ENCODE results near the gene COPS8.

The COPS8 gene

DNA sequence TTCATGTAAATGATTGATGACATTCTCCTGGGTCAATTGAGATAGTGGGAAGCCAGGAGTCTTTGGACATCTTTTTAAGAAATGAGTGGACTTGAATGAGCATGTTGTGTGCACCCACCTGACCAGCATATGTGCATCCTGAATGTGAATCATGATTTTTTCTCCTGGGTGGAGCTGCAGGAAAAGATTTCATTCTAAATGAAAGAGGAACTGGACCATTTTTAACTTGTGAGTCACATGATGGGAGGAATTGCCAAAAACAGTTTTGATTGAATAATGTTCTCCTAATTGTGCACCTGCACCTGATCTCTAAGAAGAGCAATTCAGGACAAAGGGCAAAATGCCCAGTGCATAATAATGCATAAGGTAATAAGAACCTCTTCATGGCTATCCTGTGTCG lies 32.3 kb downstream of the COPS8 start:
- no peak for DNase-seq
- intact Hi-C loops (cut with DNase I; ENCODE audit: low total_unique reads) = loop anchor here (10.0 kb wide), 1 partner anchor 647 kb away; no protein-coding TSS in a partner anchor
- H3K27ac ChIP-seq = no peak overlapping the region

DNA sequence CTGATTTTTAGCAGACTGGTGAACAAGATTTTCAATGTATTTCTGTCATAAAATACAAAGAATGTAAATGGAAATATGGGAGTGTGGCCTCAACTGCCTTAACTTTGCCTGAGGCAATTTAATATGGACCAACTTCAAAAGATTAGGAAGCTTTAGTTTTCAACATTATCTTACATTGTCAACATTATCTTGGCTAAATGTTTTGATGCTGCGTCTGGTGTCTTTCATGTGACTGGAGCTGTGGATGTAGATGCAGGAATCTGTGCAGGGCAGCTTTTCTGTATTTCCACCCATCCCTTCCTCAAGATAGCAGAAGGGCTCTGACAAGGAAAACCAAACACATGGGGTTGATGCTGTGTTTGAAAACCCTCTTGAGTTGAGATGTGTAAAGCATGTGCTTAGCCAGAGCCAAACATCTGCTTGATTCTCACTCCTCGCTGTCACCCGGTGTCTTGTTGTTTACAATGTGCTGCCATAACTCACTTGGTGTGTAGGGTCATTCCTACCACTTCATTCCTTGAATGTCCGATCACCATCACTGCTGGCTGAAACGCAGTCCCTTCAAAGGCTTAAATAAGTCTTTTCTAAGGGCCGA lies 33.0 kb downstream of the COPS8 start:
- TF ChIP-seq, protein P1, sequence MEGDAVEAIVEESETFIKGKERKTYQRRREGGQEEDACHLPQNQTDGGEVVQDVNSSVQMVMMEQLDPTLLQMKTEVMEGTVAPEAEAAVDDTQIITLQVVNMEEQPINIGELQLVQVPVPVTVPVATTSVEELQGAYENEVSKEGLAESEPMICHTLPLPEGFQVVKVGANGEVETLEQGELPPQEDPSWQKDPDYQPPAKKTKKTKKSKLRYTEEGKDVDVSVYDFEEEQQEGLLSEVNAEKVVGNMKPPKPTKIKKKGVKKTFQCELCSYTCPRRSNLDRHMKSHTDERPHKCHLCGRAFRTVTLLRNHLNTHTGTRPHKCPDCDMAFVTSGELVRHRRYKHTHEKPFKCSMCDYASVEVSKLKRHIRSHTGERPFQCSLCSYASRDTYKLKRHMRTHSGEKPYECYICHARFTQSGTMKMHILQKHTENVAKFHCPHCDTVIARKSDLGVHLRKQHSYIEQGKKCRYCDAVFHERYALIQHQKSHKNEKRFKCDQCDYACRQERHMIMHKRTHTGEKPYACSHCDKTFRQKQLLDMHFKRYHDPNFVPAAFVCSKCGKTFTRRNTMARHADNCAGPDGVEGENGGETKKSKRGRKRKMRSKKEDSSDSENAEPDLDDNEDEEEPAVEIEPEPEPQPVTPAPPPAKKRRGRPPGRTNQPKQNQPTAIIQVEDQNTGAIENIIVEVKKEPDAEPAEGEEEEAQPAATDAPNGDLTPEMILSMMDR (IDR thresholded peaks at IDR 0.05) = no peak
- H3K9me3 ChIP-seq = no peaks in the 10 kb centered on the region
- DNase-seq = no peak
- H3K36me3 ChIP-seq = no peaks in the 10 kb centered on the region
- H3K4me1 ChIP-seq = no peaks in the 10 kb centered on the region
- intact Hi-C loops (cut with DNase I; ENCODE audit: low total_unique reads) = loop anchor here (10.0 kb wide), 1 partner anchor 646 kb away; no protein-coding TSS in a partner anchor
- H3K27me3 ChIP-seq = no peaks in the 10 kb centered on the region
- H3K27ac ChIP-seq = no peak overlapping the region
- H3K4me3 ChIP-seq = no peak overlapping the region

More for the DNA sequence above, 32.3 kb downstream of the COPS8 start:
- H3K36me3 ChIP-seq = no peaks in the 10 kb centered on the region
- H3K9me3 ChIP-seq = no peaks in the 10 kb centered on the region
- TF ChIP-seq, protein P1 (IDR thresholded peaks at IDR 0.05) = no peak
- no peaks in the 10 kb centered on the region for H3K4me1 ChIP-seq
- no peaks in the 10 kb centered on the region for H3K27me3 ChIP-seq
- H3K4me3 ChIP-seq = no peak overlapping the region

DNA sequence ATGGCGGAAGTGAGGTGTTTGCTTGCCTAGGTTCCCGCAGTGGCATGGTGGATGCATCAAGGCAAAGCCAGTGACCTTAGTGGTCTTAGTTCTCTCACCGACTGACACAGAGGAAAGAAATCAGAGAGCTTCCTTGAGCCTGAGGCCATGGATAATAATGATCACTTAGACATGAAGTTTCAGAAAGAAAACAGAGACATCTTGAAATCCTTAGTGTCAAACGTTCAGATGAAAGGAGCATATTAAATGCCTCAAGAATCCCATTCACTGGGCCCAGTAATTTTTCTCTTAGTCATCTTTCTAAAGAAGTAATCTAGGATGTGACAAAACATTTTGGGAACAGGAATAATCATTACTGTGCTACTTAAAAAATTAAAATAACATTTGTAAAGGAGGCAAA lies 35.2 kb downstream of the COPS8 start:
- Histone ChIP-seq H3K27ac (no peak overlapping the region), H3K27me3 (no peaks in the 10 kb centered on the region), H3K4me3 (no peak overlapping the region), H3K4me1 (no peaks in the 10 kb centered on the region), H3K9me3 (no peaks in the 10 kb centered on the region), H3K36me3 (no peaks in the 10 kb centered on the region)
- TF ChIP-seq, protein P1 (IDR thresholded peaks at IDR 0.05) = no peak
- DNase-seq = no peak
- intact Hi-C loops (cut with DNase I; ENCODE audit: low total_unique reads) = loop anchor here (10.0 kb wide), 2 partner anchors 354 to 454 kb away; no protein-coding TSS in a partner anchor

DNA sequence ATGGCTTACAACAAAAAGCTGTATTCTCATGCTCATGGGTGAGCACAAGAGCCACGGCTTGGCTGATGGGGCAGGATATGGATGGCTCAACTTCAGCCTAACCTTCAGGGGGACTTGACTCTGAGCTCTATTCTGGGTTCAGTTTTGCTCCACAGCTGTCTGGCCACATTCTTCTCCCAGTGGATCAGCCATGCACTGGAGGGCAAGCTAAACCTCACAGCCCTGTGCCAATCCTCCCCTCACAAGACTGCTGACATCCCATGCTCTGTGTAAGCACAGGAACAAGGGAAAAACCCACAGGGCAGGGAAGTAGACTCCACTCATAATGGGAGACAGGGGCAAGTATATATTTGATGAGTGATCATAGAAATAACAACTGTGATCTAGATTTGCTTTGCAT lies 35.6 kb downstream of the COPS8 start:
- intact Hi-C loops (cut with DNase I; ENCODE audit: low total_unique reads) = loop anchor here (10.0 kb wide), 2 partner anchors 353 to 453 kb away; no protein-coding TSS in a partner anchor
- H3K4me1 ChIP-seq = no peaks in the 10 kb centered on the region
- DNase-seq = no peak
- H3K4me3 ChIP-seq = no peak overlapping the region
- no peaks in the 10 kb centered on the region for H3K9me3 ChIP-seq
- H3K27ac ChIP-seq = no peak overlapping the region
- TF ChIP-seq, protein P1 (IDR thresholded peaks at IDR 0.05) = no peak
- no peaks in the 10 kb centered on the region for H3K27me3 ChIP-seq
- no peaks in the 10 kb centered on the region for H3K36me3 ChIP-seq

DNA sequence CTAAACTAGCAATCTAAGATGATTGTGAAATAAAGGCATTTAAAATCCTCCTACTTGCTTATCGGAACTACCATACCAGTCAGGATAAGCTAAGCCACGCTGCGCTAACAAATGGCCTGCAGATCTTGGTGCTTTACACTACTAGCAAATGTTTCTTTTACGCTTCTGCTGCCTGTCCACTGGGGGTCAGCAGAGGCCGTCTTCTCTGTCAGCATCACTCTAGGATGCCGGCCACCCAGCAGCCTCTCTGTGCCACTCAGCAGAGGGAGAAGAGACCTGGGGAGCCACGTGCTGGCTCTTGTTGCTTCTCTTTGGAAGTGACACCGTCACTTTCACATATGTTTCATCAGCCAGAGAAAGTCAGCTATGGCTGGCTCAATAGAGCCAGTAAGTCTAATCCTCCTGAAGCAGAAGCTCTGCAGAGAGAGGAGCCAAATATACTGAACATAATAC lies 36.6 kb downstream of the COPS8 start:
- Histone ChIP-seq H3K9me3 (no peaks in the 10 kb centered on the region), H3K4me1 (no peaks in the 10 kb centered on the region), H3K27ac (no peak overlapping the region), H3K4me3 (no peak overlapping the region), H3K36me3 (no peaks in the 10 kb centered on the region), H3K27me3 (no peaks in the 10 kb centered on the region)
- intact Hi-C loops (cut with DNase I; ENCODE audit: low total_unique reads) = loop anchor here (10.0 kb wide), 2 partner anchors 353 to 453 kb away; no protein-coding TSS in a partner anchor
- DNase-seq = peak; percentile 80 to 81
- TF ChIP-seq, protein P1 (IDR thresholded peaks at IDR 0.05) = peak; percentile 75 to 81
